ENCODE data around the gene NFATC2.

DNA sequence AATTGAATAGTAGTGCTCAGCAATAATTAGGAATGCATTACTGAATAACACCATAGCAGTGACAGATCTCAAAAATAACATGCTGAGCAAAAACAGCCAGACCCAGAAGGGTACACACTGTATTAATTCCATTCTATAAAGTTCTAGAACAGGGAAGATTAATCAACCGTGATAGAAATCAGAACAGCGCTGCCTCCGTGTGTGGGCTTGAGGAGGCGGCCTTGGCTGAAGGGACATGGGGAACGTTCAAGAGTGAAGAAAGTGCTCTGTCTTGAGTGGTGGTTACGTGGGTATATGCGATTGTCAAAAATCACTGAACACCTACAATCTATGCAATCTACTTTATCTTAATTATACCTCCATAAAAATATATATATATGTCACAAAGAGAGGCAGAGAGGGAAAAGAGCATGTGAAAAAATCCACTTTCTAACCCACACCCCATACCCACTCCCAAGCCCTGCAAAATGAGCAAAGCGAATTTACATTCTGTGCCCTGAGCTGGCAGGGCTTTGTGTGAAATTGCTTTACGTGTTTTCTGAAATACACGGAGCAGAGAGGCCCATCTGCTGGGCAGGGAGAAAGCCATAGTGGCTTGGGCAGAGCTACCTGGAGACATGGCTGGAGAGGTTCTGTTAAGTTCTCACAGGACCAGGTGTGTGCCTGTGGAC, 74.4 kb downstream of the NFATC2 start:
- TF ChIP-seq POLR2A (IDR thresholded peaks at IDR 0.05) = no peak
- TF ChIP-seq, protein P1, sequence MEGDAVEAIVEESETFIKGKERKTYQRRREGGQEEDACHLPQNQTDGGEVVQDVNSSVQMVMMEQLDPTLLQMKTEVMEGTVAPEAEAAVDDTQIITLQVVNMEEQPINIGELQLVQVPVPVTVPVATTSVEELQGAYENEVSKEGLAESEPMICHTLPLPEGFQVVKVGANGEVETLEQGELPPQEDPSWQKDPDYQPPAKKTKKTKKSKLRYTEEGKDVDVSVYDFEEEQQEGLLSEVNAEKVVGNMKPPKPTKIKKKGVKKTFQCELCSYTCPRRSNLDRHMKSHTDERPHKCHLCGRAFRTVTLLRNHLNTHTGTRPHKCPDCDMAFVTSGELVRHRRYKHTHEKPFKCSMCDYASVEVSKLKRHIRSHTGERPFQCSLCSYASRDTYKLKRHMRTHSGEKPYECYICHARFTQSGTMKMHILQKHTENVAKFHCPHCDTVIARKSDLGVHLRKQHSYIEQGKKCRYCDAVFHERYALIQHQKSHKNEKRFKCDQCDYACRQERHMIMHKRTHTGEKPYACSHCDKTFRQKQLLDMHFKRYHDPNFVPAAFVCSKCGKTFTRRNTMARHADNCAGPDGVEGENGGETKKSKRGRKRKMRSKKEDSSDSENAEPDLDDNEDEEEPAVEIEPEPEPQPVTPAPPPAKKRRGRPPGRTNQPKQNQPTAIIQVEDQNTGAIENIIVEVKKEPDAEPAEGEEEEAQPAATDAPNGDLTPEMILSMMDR (IDR thresholded peaks at IDR 0.05) = no peak
